ENCODE data around the gene TRIP13. TPM values are rescaled to one million over a fixed set of nuclear protein-coding genes. Genes with fewer than 3 reads are reported as not detected.

The TRIP13 gene
- total RNA-seq, 2 donors from 2014 or later: 1.0 to 2.6 TPM

DNA sequence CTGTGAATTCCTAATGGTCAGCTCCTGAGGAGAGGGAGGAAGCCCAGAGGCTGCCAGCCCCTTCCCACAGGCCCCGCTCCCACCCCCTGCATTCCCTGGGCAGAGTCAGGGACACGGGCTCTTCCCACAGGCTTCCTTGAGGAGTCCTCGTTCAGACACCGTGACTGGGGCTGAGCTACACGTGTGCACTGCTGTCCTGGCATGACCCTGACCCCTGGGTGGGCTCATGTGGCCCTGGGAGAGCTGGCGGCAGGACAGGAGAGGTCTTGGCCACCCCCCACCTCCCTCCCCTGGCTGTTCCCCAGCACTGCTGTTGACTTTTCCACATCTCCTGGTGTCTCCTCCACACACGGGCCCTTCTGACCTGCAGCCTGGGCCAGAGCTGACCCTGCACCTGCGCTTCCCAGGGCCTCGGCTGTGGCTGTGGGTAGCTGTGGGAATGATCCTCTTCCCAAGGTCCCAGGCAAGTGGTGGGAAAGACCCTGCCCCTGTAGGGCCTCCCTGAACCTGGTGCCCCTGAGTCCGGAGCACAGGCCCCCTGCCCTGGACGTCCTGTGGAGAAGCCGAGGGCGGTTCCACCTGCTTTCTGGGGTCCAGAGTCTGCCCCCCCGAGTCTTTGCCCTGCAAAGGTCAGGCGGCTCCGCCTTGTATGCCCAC is 59.4 kb downstream of the TRIP13 start:
- Mint-ChIP-seq H3K4me3 (no peak overlapping the region), H3K4me1 (peaks cover 10% of the 10 kb centered on the region), H3K36me3 (ENCODE audit: low read depth) (peaks cover 8% of the 10 kb centered on the region), H3K27me3 (peaks cover 72% of the 10 kb centered on the region), H3K27ac (no peak overlapping the region)
- DNase-seq: no peak
- ATAC-seq: no peak
- no peaks in the 10 kb centered on the region for H3K9me3 ChIP-seq (ENCODE audit: control insufficient read depth, low read length, poor library complexity, severe bottlenecking)

DNA sequence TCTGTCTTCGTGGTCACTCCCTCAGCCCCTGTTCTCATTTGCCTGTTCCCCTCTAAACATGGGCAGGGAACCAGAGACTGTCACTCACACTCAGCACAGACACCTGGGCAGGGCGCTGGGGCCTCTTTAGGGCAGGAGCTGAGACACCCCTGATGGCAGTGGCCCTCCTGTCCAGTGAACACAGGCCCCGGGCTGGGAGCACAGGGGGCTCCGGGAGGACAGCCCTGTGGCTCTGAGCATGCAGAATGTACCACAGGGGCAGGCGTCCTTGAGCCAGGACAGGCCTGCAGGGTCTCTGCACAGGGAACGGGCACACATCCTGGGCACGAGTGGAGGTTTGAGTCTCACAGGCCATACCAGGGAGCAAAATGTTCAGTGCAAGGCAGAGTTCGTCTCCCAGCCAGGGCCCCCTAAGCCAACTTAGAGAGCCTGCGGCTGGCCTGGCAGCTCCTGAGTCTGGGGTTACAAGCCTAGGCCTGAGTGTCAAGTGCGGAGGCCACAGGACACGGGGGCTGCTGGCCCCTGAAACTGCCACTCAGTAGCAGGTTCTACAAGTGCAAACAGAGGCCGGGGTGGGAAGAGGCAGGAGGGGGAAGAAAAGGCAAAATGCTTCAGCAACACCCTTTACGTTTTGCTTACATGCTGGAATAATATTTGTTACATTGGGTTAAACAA is 60.0 kb downstream of the TRIP13 start:
- Mint-ChIP-seq H3K27me3 (peaks cover 69% of the 10 kb centered on the region), H3K4me1 (peaks cover 13% of the 10 kb centered on the region), H3K36me3 (ENCODE audit: low read depth) (peaks cover 8% of the 10 kb centered on the region), H3K4me3 (no peak overlapping the region), H3K27ac (no peak overlapping the region)
- no peaks in the 10 kb centered on the region for H3K9me3 ChIP-seq (ENCODE audit: control insufficient read depth, low read length, poor library complexity, severe bottlenecking)
- ATAC-seq (no peak), DNase-seq (no peak)

DNA sequence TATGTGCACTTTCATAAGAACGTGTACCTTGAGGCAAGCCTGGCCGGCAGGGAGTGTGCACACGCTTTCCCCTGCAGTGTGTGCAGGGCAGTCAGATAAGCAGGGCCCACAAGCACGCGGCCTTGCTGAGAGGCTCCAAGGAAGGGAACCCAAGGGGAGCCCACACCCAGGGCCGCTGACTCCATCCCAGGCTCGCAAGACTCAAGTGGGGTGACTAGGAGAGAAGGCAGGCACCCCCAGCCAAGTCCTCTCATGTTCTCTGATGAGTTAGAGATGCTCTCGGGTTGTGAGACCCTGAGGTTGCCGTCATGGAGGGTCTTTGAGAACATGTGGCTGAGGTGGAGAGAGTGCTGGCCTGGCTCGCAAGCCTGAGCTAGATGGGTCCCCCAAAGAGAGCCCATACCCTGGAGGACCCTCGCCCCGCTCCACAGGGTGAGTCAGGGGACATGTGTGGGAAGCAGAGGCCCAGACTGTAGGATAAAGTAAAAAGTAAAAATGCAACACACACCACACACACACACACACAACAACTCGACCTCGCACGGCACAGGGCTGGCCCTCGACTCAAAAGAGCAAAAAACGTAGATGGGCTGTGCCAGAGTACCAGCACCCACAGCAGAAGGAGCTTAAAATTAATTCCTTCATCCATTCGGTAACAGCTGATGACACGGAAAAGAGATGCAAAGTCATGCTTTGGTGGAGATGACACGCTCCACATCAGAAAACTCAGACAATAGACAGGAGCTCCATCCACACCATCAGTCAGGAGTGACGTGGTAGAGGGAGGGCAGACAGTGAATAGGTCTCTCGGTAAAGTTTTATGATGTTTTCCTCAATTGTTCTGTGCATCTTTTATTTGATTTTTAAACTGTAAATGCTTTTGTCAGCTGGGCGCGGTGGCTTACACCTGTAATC is 61.1 kb downstream of the TRIP13 start:
- ATAC-seq: no peak
- Mint-ChIP-seq H3K4me1 (peaks cover 13% of the 10 kb centered on the region), H3K36me3 (ENCODE audit: low read depth) (peaks cover 8% of the 10 kb centered on the region), H3K4me3 (no peak overlapping the region), H3K27me3 (peaks cover 63% of the 10 kb centered on the region), H3K27ac (no peak overlapping the region)
- H3K9me3 ChIP-seq (ENCODE audit: control insufficient read depth, low read length, poor library complexity, severe bottlenecking): no peaks in the 10 kb centered on the region
- no peak for DNase-seq

DNA sequence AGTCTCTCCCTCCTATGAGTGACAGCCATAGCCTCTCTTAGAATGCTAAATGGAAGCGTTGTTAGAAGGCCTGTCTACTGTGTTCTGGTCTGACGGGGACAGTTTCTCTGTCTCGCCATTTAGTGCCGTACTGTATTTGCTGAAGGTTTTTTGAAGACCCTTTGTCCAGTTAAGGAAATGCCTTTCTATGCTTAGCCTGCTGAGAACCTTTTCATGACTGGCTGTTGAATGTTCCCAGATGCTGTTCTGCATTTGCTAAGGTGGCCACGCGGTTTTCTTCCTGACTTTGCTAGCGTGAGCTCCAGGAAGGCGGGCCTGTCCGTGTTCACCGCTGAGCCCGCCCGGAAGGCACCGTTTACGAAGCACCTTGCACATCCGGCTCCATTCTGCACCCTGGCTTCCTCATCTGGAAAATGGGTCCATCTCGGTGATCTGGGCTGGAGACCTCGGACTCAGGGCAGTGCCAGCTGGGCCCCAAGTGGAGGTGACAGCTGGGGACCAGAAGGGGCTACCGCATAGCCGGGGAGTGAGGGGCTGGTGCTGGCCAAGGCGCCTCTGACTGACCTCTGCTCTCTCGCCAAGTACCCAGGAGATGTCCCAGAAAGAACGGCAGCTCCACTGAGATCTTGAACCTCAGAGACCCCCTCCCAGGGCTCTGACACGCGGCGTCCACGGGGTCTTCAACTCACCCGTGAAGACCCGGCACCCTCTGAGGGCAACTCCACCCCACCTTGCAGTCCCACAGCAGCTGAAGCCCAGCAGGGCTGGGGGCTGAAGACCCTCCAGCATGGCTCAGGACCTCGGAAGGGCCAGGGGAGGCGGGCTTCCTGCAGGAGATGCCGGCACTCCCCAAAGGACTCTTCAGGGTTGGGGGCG is 63.4 kb downstream of the TRIP13 start:
- H3K4me3 Mint-ChIP-seq: no peak overlapping the region
- peaks cover 8% of the 10 kb centered on the region for H3K36me3 Mint-ChIP-seq (ENCODE audit: low read depth)
- ATAC-seq (no peak), DNase-seq (no peak)
- H3K27ac Mint-ChIP-seq: no peak overlapping the region
- H3K9me3 ChIP-seq (ENCODE audit: control insufficient read depth, low read length, poor library complexity, severe bottlenecking): no peaks in the 10 kb centered on the region
- peaks cover 15% of the 10 kb centered on the region for H3K4me1 Mint-ChIP-seq
- H3K27me3 Mint-ChIP-seq: peaks cover 57% of the 10 kb centered on the region

DNA sequence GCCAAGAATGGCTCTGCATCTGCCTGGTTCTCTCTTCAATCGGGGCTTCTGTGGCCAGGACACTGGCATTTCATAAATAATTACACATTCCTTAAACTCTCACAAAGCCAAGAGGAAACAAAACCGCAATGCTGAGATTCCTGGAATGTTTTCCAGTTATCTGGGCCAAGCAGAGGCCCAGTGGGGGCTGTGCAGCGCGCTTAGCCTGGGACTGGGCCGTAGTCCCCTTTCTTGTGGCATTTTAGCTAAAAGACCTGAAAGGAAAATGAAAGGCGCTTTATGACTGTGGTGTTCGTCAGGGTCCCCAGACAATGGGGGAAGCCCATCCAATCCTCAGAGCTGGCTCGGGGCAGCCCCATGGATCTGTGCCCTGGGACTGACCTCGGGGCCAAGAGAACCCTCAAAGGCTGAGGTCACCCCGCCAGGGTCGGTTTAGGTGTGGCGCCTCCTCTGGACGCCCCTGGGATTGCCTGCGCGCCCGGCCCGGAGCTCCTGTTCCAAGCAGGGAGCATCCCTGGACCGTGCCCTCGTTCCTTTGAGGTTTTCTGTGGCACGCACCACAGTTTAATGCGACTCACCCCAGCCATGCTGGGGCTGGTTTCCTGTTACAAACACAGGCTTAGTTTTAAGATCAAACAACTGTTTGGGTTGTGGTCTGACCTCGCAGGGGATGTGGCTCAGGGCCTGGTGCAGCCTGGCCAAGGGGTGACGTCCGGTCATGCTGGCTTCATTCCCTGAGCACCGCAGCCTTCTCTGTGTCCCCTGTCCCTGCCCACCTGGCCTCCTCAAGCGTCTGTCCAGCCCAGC is 64.5 kb downstream of the TRIP13 start:
- H3K9me3 ChIP-seq (ENCODE audit: control insufficient read depth, low read length, poor library complexity, severe bottlenecking): no peaks in the 10 kb centered on the region
- H3K27ac Mint-ChIP-seq: peak overlapping the region; percentile 79
- H3K27me3 Mint-ChIP-seq: peaks cover 58% of the 10 kb centered on the region
- H3K4me1 Mint-ChIP-seq: peaks cover 15% of the 10 kb centered on the region
- H3K4me3 Mint-ChIP-seq: peak overlapping the region; percentile 15
- ATAC-seq: peak; percentile 71
- peaks cover 8% of the 10 kb centered on the region for H3K36me3 Mint-ChIP-seq (ENCODE audit: low read depth)
- no peak for DNase-seq

DNA sequence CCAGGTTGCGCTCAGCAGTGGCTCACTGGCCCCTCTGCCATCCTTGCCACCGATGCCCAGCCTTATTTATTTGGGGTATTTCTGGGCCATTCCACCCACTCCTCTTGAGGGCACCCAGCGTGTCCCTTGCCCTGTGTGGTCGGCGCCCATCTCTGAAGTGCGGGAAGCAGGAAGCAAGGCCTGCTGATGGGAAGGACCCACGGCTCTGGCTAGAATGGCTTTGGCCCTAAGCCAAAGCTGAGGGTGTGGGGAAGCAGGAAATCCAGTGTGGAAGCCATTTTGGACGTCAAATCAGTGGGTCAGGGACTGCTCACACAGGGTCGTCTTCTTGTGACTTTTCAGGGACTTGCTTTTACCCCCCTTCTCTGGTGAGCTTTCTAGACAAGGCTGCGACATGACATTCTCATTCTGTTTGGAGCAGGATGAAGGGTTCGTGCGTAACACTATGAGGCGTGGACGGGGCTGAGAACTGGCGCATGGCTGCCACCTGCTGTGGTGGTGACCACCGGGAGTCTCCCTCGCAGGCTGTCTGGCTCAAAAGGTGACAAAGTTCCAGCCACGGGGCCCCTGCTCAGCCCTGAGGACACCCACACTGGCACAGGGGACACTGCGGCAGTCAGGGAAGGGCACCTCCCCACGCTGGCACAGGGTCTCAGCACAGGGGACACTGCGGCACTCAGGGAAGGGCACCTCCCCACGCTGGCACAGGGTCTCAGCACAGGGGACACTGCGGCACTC is 65.2 kb downstream of the TRIP13 start:
- DNase-seq (no peak), ATAC-seq (peak; percentile 8)
- H3K4me1 Mint-ChIP-seq: peaks cover 15% of the 10 kb centered on the region
- peaks cover 8% of the 10 kb centered on the region for H3K36me3 Mint-ChIP-seq (ENCODE audit: low read depth)
- peak overlapping the region; percentile 31 for H3K4me3 Mint-ChIP-seq
- no peaks in the 10 kb centered on the region for H3K9me3 ChIP-seq (ENCODE audit: control insufficient read depth, low read length, poor library complexity, severe bottlenecking)
- peak overlapping the region; percentile 79 for H3K27ac Mint-ChIP-seq
- H3K27me3 Mint-ChIP-seq: peaks cover 55% of the 10 kb centered on the region

DNA sequence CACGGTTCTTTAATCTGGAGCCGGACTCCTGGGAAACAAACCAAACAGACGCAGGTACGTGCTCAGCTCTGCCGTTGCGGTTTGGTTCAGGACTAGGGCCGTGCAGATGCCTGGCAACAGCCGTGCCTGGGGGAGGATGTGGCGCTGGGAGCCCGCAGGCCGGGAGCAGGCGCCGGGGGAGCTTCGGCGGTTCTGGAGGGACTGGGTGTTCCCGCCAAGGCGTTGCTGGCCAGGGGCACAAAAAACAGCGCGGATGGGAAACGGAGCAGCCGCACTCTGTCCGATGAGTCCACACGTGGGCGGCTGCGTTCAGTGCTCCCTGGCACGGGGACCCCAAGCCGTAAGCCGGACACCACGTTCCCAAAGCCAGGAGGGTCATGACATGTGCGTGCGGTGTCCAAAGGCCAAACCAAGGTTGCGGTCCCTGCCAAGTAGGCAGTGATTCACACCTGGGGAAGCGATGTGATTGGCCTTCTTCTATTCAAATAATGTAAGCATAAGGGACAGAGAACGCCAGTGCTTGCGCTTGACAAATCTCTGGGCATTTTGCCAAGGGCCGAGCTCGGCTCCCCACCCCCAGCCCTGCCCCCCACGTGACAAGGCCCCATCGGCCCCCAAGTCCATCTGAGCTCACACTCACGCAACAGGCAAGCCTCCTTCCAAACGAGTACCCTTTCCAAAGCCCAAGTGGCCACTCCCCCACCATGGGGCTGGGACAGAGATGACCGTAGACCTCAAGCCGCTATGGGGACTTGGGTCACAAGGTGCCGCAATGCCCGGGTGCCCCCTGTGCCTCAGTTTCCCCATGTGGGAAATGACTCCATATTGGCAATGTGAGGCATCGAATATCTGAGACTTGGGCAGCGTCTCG is 66.3 kb downstream of the TRIP13 start:
- H3K27me3 Mint-ChIP-seq: peaks cover 49% of the 10 kb centered on the region
- H3K36me3 Mint-ChIP-seq (ENCODE audit: low read depth): peaks cover 8% of the 10 kb centered on the region
- peaks cover 22% of the 10 kb centered on the region for H3K4me1 Mint-ChIP-seq
- no peak overlapping the region for H3K4me3 Mint-ChIP-seq
- ATAC-seq: no peak
- no peak overlapping the region for H3K27ac Mint-ChIP-seq
- no peak for DNase-seq
- no peaks in the 10 kb centered on the region for H3K9me3 ChIP-seq (ENCODE audit: control insufficient read depth, low read length, poor library complexity, severe bottlenecking)

DNA sequence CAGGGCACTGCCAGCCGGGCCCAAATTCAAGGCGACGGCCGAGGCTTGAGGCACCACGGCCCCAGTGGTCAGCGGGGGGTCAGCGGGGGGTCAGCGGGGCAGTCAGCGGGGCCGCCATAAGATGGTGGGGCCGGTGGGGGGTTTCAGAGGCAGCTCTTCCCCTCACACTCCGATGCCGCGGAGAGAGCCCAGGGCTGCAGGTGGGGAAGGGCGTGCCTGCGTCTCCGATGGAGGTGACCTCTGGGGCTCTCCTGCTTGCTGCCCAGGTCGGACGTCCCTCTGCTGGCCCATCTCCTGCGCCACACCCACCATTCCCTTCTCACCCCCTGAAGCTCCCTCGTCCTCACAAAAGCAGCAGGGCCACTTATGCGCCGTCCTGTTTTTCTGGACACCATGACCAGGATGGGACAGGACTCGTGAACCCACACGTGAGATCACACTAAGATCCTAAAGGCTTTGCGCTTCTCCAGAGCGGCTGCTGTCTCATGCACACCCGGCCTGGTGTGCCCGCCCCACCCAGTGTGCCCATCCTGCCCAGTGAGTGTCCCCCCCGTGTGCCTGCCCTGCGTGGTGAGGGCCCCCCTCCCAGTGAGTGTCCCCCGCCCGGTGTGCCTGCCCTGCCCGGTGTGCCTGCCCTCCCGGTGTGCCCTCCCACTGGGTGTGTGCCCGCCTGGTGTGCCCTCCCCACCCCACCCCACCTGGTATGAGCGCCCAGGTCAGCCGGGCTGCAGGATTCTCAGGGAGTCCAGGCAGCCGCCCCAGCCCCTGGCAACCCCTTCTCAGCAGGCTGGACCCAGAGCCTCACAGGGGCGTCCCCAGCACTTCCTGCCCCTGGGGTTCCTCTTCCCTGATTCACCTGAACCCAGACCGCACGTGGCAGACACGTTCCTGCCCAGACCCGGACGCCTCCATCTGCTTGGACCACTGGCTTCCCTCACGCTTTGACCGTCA is 67.2 kb downstream of the TRIP13 start:
- Mint-ChIP-seq H3K27me3 (peaks cover 54% of the 10 kb centered on the region), H3K4me1 (peaks cover 29% of the 10 kb centered on the region), H3K4me3 (no peak overlapping the region), H3K36me3 (ENCODE audit: low read depth) (peaks cover 8% of the 10 kb centered on the region), H3K27ac (no peak overlapping the region)
- no peaks in the 10 kb centered on the region for H3K9me3 ChIP-seq (ENCODE audit: control insufficient read depth, low read length, poor library complexity, severe bottlenecking)
- no peak for DNase-seq
- ATAC-seq: no peak

DNA sequence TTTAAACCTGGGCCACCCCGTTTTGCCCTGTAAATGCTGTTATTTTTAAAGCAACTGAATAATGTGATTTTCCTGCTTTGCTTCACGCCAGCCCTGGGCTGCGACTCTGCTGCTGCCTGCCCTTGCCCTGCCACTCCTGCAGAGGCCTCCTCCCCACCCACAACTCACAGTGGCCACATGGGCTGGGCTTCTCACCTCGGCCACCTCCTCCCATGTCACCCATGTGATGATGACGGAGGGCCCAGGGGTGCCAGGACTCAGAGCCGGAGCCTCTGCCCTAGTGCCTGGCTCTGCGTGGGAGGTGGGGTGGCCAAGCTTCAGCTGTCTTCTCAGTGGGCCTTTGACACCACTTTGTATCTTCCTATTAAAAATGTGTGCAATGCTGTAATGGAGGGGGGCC is 67.9 kb downstream of the TRIP13 start:
- peaks cover 2% of the 10 kb centered on the region for H3K36me3 Mint-ChIP-seq (ENCODE audit: low read depth)
- peaks cover 23% of the 10 kb centered on the region for H3K4me1 Mint-ChIP-seq
- H3K27me3 Mint-ChIP-seq: peaks cover 54% of the 10 kb centered on the region
- ATAC-seq (no peak), DNase-seq (no peak)
- H3K4me3 Mint-ChIP-seq: no peak overlapping the region
- no peaks in the 10 kb centered on the region for H3K9me3 ChIP-seq (ENCODE audit: control insufficient read depth, low read length, poor library complexity, severe bottlenecking)
- no peak overlapping the region for H3K27ac Mint-ChIP-seq

DNA sequence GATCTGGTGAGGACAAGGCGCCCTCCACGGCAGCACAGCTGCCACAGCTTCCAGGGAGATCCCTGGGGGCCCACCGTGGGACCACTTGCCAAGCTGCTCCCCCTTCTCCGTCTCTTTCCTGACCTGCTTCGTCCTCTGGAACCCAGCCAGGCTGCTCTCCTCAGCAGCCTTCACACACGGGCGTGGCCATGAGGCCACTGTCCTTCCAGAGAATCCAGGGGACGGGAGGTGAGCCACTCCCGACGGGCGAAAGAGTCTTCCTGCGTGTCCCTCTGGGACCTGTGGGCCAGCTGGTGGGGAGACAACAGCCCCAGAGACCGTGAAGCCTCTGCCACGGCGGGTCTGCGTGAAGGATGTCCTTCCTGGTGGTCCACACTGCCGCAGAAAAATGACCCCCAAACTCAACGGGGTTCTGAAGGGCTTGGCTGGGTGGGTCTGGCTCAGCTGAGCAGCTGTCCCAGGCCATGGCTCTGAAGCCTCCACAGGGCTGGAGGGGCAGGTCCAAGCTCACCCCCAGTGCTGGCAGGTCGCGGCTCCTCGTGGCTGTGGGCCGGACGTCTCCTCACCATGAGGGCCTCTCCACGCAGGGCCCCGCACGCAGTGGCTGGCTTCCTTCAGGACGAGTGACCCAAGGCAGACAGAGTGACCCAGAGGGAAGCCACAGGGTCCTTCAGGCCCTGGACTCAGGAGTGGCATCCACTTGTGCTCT is 68.5 kb downstream of the TRIP13 start:
- no peak for ATAC-seq
- Mint-ChIP-seq H3K27ac (no peak overlapping the region), H3K4me3 (no peak overlapping the region), H3K36me3 (ENCODE audit: low read depth) (no peaks in the 10 kb centered on the region), H3K27me3 (peaks cover 50% of the 10 kb centered on the region), H3K4me1 (peaks cover 21% of the 10 kb centered on the region)
- DNase-seq: no peak
- H3K9me3 ChIP-seq (ENCODE audit: control insufficient read depth, low read length, poor library complexity, severe bottlenecking): no peaks in the 10 kb centered on the region

Data from T-helper 17 cell (primary cell).